Upper lobe of left lung (tissue), 6 donors: Measurements from ENCODE around the gene SFTA2. TPM values are rescaled to one million over a fixed set of nuclear protein-coding genes. Genes with fewer than 3 reads are reported as not detected.

ENCODE experiments used
- ATAC-seq, 2 donors: fragments of 200-7000 bp; cut with Tn5 transposase; one replicate each; pipeline ENCODE4 v1.9.1; 2022; ENCODE audit warnings: mild to moderate bottlenecking in 2 of 2, moderate library complexity in 2 of 2; ENCODE audit not compliant: low FRiP score in 2 of 2
- DNase-seq, 2 donors: peaks; one replicate each; pipeline ENCODE4 v3.0.0-alpha.2; 2019 to 2020
- H3K27ac ChIP-seq, 4 donors: fragments of 200-600 bp; sonication (generic); one replicate each; pipeline ENCODE4 v1.5.1; 2016 to 2019
- H3K27me3 ChIP-seq, 4 donors: fragments of 200-600 bp; sonication (generic); one replicate each; pipeline ENCODE4 v1.5.1; 2017 to 2019
- H3K36me3 ChIP-seq, 4 donors: fragments of 200-600 bp; sonication (generic); one replicate each; pipeline ENCODE4 v1.5.1; 2016 to 2019
- H3K4me1 ChIP-seq, 4 donors: fragments of 200-600 bp; sonication (generic); one replicate each; pipeline ENCODE4 v1.5.1; 2018 to 2019
- H3K4me3 ChIP-seq, 4 donors: fragments of 200-600 bp; sonication (generic); one replicate each; pipeline ENCODE4 v1.5.1; 2017 to 2019; ENCODE audit warnings: mild to moderate bottlenecking in 2 of 4, moderate library complexity in 1 of 4
- H3K9me3 ChIP-seq, 4 donors: fragments of 200-600 bp; sonication (generic); one replicate each; pipeline ENCODE4 v1.5.1; 2018 to 2019
- CTCF ChIP-seq, 6 experiments: fragments of 450-650 bp in 4 of 6; fragments of 200-600 bp in 2 of 6; sonication (generic) in 2 of 6; IDR thresholded peaks; one replicate each; pipeline ENCODE4 v1.5.1; 2016 to 2019; ENCODE audit warnings: antibody characterized with exemption in 6 of 6
- EP300 ChIP-seq, 4 donors: sonication (generic); formaldehyde crosslinking; IDR thresholded peaks; one replicate each; pipeline ENCODE4 v1.5.1; 2017; ENCODE audit warnings: antibody characterized with exemption in 4 of 4, control low read depth in 2 of 4
- POLR2A ChIP-seq, 4 donors: fragments of 450-650 bp; IDR thresholded peaks; one replicate each; pipeline ENCODE4 v1.5.1; 2016 to 2017; ENCODE audit warnings: antibody characterized with exemption in 4 of 4, mild to moderate bottlenecking in 2 of 4
- POLR2AphosphoS5 ChIP-seq, 2 donors: sonication (generic); formaldehyde crosslinking; IDR thresholded peaks; one replicate each; pipeline ENCODE4 v1.5.1; 2017; ENCODE audit warnings: antibody characterized with exemption in 2 of 2
- WGBS, 2 donors: methylation state at CpG; one replicate each; pipeline ENCODE4 v1.1.5; 2017 to 2018; 5-methylcytosine and 5-hydroxymethylcytosine counted together
- total RNA-seq, 6 donors: library from RNA; depleted of rRNA in 4 of 6; stranded (reverse); fragments of >200 nt in 4 of 6; gene quantifications; one replicate each; pipeline versions ENCODE4 v1.1.0 to v1.2.1, GENCODE V29; 2016 to 2021
- donor health status: DM: no; HTN: no; CAD: no; lungs with moderate emphysema.
- donor health status: DM: no; HTN: yes; CAD: no; lungs with severe emphysema.

SFTA2 gene
- total RNA-seq, 6 donors from 2014 or later, result 80.7 to 511 (median 229) TPM

GRCh38 chr6:30951907-30952469, 20.0 kb upstream of the SFTA2 start:
- Histone ChIP-seq H3K4me1 (peaks cover 12 to 21% (median 19%) of the 10 kb centered on the region in 4 donors), H3K9me3 (no peaks in the 10 kb centered on the region), H3K27me3 (no peaks in the 10 kb centered on the region), H3K27ac (no peak overlapping the region), H3K4me3 (no peak overlapping the region), H3K36me3 (no peaks in the 10 kb centered on the region)
- TF ChIP-seq EP300 (IDR thresholded peaks at IDR 0.05) (no peak), CTCF (IDR thresholded peaks at IDR 0.05) (no peak), POLR2AphosphoS5 (IDR thresholded peaks at IDR 0.05) (no peak), POLR2A (IDR thresholded peaks at IDR 0.05) (no peak)
- DNase-seq (no peak), ATAC-seq (no peak)
- whole genome bisulfite sequencing, 2 donors, result 80 to 81% methylated on average over 5 of the region's 5 CpGs

GRCh38 chr6:30948811-30949210, 16.8 kb upstream of the SFTA2 start:
- H3K27me3 ChIP-seq, result no peaks in the 10 kb centered on the region
- 92 to 99% methylated on average over 6 of the region's 6 CpGs for WGBS, 2 donors
- no peak overlapping the region for H3K4me3 ChIP-seq
- H3K36me3 ChIP-seq, result no peaks in the 10 kb centered on the region
- DNase-seq (no peak), ATAC-seq (no peak)
- no peaks in the 10 kb centered on the region for H3K9me3 ChIP-seq
- no peak overlapping the region for H3K27ac ChIP-seq
- no peak for TF ChIP-seq CTCF (IDR thresholded peaks at IDR 0.05)
- no peak for TF ChIP-seq POLR2A (IDR thresholded peaks at IDR 0.05)
- no peak for TF ChIP-seq EP300 (IDR thresholded peaks at IDR 0.05)
- no peak for TF ChIP-seq POLR2AphosphoS5 (IDR thresholded peaks at IDR 0.05)
- peaks cover 0 to 9% (median 0%) of the 10 kb centered on the region in 4 donors for H3K4me1 ChIP-seq

- 75 to 82% methylated on average over 4 of the region's 4 CpGs for WGBS, 2 donors
- Histone ChIP-seq H3K36me3 (no peaks in the 10 kb centered on the region), H3K27me3 (no peaks in the 10 kb centered on the region), H3K27ac (no peak overlapping the region), H3K4me1 (peaks cover 8 to 20% (median 9%) of the 10 kb centered on the region in 4 donors), H3K4me3 (no peak overlapping the region), H3K9me3 (no peaks in the 10 kb centered on the region)
- no peak for DNase-seq
- TF ChIP-seq EP300 (IDR thresholded peaks at IDR 0.05), result no peak
- TF ChIP-seq POLR2AphosphoS5 (IDR thresholded peaks at IDR 0.05), result no peak
- no peak for TF ChIP-seq CTCF (IDR thresholded peaks at IDR 0.05)
- TF ChIP-seq POLR2A (IDR thresholded peaks at IDR 0.05), result no peak
- ATAC-seq, result no peak
Measured at GRCh38 chr6:30947231-30947630, 15.3 kb upstream of the SFTA2 start.

GRCh38 chr6:30945281-30945680, 13.3 kb upstream of the SFTA2 start:
- Histone ChIP-seq H3K9me3 (no peaks in the 10 kb centered on the region), H3K36me3 (no peaks in the 10 kb centered on the region), H3K27ac (no peak overlapping the region), H3K4me1 (peaks cover 9 to 21% (median 11%) of the 10 kb centered on the region in 4 donors), H3K27me3 (no peaks in the 10 kb centered on the region), H3K4me3 (no peak overlapping the region)
- ATAC-seq (no peak), DNase-seq (no peak)
- 92% methylated on average over 5 of the region's 5 CpGs for WGBS, 2 donors
- no peak for TF ChIP-seq POLR2AphosphoS5 (IDR thresholded peaks at IDR 0.05)
- no peak for TF ChIP-seq EP300 (IDR thresholded peaks at IDR 0.05)
- no peak for TF ChIP-seq POLR2A (IDR thresholded peaks at IDR 0.05)
- no peak for TF ChIP-seq CTCF (IDR thresholded peaks at IDR 0.05)

GRCh38 chr6:30944051-30944450, 12.1 kb upstream of the SFTA2 start:
- Histone ChIP-seq H3K9me3 (no peaks in the 10 kb centered on the region), H3K4me3 (no peak overlapping the region), H3K27ac (no peak overlapping the region), H3K36me3 (no peaks in the 10 kb centered on the region), H3K27me3 (no peaks in the 10 kb centered on the region), H3K4me1 (peaks cover 9 to 21% (median 11%) of the 10 kb centered on the region in 4 donors)
- no peak for TF ChIP-seq CTCF (IDR thresholded peaks at IDR 0.05)
- TF ChIP-seq POLR2A (IDR thresholded peaks at IDR 0.05), result no peak
- TF ChIP-seq EP300 (IDR thresholded peaks at IDR 0.05), result no peak
- TF ChIP-seq POLR2AphosphoS5 (IDR thresholded peaks at IDR 0.05), result no peak
- ATAC-seq, result no peak
- WGBS, 2 donors, result 84 to 92% methylated on average over 4 of the region's 4 CpGs
- no peak for DNase-seq
